ENCODE measurements around the gene SNED1. TPM values are rescaled to one million over a fixed set of nuclear protein-coding genes. Genes with fewer than 3 reads are reported as not detected.

Gene SNED1
- polyA plus RNA-seq, 4 donors: 0.45 to 6.0 (median 3.4) TPM

DNA sequence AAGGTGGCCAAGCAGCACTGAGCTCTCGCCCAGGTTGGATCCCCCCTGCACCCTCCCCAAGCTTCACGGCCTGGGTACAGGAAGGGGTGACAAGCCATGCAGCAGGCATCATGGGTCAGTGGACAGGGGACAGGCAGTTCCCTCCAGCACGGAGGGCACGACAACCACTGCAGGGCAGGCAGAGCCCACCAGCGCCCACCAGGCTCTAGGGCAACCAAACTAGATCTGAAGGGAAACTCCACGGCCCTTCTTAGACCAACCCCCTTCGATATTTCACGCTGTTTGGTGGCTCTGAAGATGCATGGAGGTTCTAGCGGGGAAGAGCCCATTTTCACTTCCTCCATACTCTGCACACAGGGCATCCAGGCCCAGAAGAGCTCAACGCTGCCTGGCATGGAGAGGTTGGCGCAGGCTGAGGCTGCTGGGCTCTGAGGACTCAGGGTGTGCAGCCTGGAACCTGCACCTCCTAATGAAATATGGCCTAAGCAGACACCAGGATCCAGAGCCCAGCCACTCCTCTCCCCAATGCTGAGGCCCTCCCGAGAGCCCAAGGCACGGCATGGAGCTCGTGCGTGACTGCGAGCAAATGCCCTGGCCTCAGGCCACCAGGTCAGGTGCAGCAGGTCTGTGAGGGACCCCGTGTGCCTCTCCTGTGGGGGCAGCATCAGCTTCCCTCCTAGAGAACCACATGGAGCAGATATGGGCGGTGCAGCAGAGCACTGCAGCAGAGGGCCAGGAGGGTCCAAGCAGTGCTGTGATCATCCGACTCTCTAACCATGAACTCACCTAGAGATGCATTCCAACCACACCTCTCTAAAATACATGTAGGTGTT lies 112.4 kb downstream of the SNED1 start:
- Histone ChIP-seq H3K27ac (ENCODE audit: low read depth in 1 of 3, low read length in 2 of 3) (peak overlapping the region in 1 of 3 donors; percentile 36), H3K4me3 (ENCODE audit: low read depth in 1 of 3, low read length in 3 of 3) (no peak overlapping the region), H3K4me1 (ENCODE audit: control insufficient read depth in 3 of 3, insufficient read depth in 2 of 3, low read depth in 1 of 3, low read length in 2 of 3) (no peaks in the 10 kb centered on the region), H3K9me3 (ENCODE audit: control insufficient read depth in 2 of 2, insufficient read depth in 1 of 2, low read depth in 1 of 2, low read length in 1 of 2) (no peaks in the 10 kb centered on the region), H3K36me3 (ENCODE audit: control insufficient read depth in 3 of 3, insufficient read depth in 2 of 3, low read depth in 1 of 3, low read length in 3 of 3) (peaks cover 0 to 44% (median 0%) of the 10 kb centered on the region in 3 donors), H3K27me3 (ENCODE audit: control insufficient read depth in 3 of 3, insufficient read depth in 3 of 3, low read length in 3 of 3) (no peaks in the 10 kb centered on the region)
- FAIRE-seq (no peak), DNase-seq (no peak)
- 84 to 85% (median 85%) methylated on average over 19 of the region's 19 CpGs for WGBS, 3 donors

DNA sequence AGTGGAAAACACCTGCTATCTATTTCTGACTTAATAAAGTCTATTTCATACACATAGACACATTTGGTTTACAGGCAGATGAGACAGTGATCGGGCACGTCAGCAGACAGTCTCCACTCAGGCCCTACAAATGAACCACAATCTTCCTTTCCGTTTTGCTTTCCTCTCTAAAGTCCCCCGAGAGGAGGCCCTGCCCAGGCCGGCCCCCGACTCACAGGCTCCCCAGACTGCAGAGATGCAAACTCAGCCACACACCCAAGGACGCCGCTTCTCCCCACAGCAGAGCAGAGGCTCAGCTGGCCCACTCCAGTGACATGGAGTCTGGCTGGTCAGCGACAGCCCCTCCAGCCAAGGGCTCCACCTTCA lies 113.0 kb downstream of the SNED1 start:
- no peaks in the 10 kb centered on the region for H3K27me3 ChIP-seq (ENCODE audit: control insufficient read depth in 3 of 3, insufficient read depth in 3 of 3, low read length in 3 of 3)
- no peak overlapping the region for H3K4me3 ChIP-seq (ENCODE audit: low read depth in 1 of 3, low read length in 3 of 3)
- FAIRE-seq (no peak), DNase-seq (no peak)
- peaks cover 0 to 48% (median 0%) of the 10 kb centered on the region in 3 donors for H3K36me3 ChIP-seq (ENCODE audit: control insufficient read depth in 3 of 3, insufficient read depth in 2 of 3, low read depth in 1 of 3, low read length in 3 of 3)
- no peaks in the 10 kb centered on the region for H3K4me1 ChIP-seq (ENCODE audit: control insufficient read depth in 3 of 3, insufficient read depth in 2 of 3, low read depth in 1 of 3, low read length in 2 of 3)
- 77 to 88% (median 80%) methylated on average over 9 of the region's 9 CpGs for WGBS, 3 donors
- no peaks in the 10 kb centered on the region for H3K9me3 ChIP-seq (ENCODE audit: control insufficient read depth in 2 of 2, insufficient read depth in 1 of 2, low read depth in 1 of 2, low read length in 1 of 2)
- H3K27ac ChIP-seq (ENCODE audit: low read depth in 1 of 3, low read length in 2 of 3): peak overlapping the region in 1 of 3 donors; percentile 56

DNA sequence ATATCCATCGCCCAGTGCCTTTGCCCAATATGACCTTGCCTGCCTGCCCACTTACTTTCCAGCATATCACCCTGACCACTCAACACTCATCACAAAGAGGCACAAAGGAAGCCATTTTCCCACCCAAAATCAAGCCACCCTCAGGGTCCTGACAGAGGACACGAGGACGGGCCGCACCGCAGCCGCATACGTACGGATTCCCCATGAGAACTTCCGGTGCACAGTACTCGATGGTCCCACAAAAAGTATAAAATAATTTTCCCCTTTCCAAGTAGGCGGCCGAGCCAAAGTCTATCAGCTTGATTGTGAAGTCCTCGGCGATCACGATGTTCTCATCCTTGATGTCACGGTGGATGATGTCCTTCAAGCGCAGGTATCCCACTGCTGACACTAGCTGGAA lies 113.6 kb downstream of the SNED1 start:
- DNase-seq: no peak

DNA sequence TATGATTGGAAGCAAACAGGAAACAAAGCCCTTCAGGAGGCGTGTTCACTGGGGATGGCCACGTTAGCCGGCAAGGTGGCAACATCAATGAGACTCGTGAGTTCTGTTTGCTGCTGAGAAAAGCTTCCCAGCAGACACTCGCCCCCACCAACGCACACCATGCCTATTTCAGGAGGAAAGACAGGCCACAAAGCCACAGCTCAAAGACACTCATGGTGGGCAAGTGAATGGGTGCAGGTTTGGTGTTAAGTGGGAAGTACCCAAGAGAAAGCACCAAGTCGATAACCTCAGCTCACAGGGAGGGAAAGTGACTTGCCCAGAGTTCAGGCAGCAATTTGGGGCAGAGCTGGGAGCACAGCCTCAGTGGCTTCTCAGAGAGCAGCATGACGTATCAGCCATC lies 114.2 kb downstream of the SNED1 start:
- DNase-seq (no peak), FAIRE-seq (no peak)
- Histone ChIP-seq H3K9me3 (ENCODE audit: control insufficient read depth in 2 of 2, insufficient read depth in 1 of 2, low read depth in 1 of 2, low read length in 1 of 2) (no peaks in the 10 kb centered on the region), H3K4me3 (ENCODE audit: low read depth in 1 of 3, low read length in 3 of 3) (no peak overlapping the region), H3K27ac (ENCODE audit: low read depth in 1 of 3, low read length in 2 of 3) (no peak overlapping the region), H3K36me3 (ENCODE audit: control insufficient read depth in 3 of 3, insufficient read depth in 2 of 3, low read depth in 1 of 3, low read length in 3 of 3) (peaks cover 0 to 46% (median 0%) of the 10 kb centered on the region in 3 donors), H3K27me3 (ENCODE audit: control insufficient read depth in 3 of 3, insufficient read depth in 3 of 3, low read length in 3 of 3) (no peaks in the 10 kb centered on the region), H3K4me1 (ENCODE audit: control insufficient read depth in 3 of 3, insufficient read depth in 2 of 3, low read depth in 1 of 3, low read length in 2 of 3) (no peaks in the 10 kb centered on the region)
- WGBS, 3 donors: 71 to 85% (median 75%) methylated on average over 8 of the region's 8 CpGs

More for the DNA sequence above, 113.6 kb downstream of the SNED1 start:
- Histone ChIP-seq H3K27me3 (ENCODE audit: control insufficient read depth in 3 of 3, insufficient read depth in 3 of 3, low read length in 3 of 3) (no peaks in the 10 kb centered on the region), H3K27ac (ENCODE audit: low read depth in 1 of 3, low read length in 2 of 3) (no peak overlapping the region), H3K9me3 (ENCODE audit: control insufficient read depth in 2 of 2, insufficient read depth in 1 of 2, low read depth in 1 of 2, low read length in 1 of 2) (no peaks in the 10 kb centered on the region), H3K36me3 (ENCODE audit: control insufficient read depth in 3 of 3, insufficient read depth in 2 of 3, low read depth in 1 of 3, low read length in 3 of 3) (peaks cover 0 to 48% (median 0%) of the 10 kb centered on the region in 3 donors), H3K4me3 (ENCODE audit: low read depth in 1 of 3, low read length in 3 of 3) (no peak overlapping the region), H3K4me1 (ENCODE audit: control insufficient read depth in 3 of 3, insufficient read depth in 2 of 3, low read depth in 1 of 3, low read length in 2 of 3) (no peaks in the 10 kb centered on the region)
- 93 to 94% (median 94%) methylated on average over 17 of the region's 17 CpGs for WGBS, 3 donors
- FAIRE-seq: no peak

DNA sequence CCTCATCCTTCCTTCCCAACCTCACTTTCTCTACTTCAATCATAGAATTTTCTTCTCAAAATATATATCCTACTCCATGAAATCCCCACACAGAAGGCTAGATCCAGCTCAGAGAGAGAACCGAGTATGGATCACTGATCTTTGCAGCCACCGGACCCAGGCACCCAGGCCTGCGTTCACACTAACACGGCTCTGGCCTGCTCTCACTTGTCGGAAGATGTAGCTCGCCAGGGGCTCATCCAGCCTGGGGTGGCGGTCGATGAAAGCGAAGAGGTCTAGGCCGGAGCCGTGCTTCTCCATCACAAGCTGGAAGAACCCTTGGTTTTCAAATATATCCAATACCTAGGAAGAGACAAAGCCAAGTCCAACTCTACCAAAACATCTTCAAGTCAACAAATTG lies 116.4 kb downstream of the SNED1 start:
- Histone ChIP-seq H3K36me3 (ENCODE audit: control insufficient read depth in 3 of 3, insufficient read depth in 2 of 3, low read depth in 1 of 3, low read length in 3 of 3) (peaks cover 0 to 42% (median 0%) of the 10 kb centered on the region in 3 donors), H3K4me1 (ENCODE audit: control insufficient read depth in 3 of 3, insufficient read depth in 2 of 3, low read depth in 1 of 3, low read length in 2 of 3) (no peaks in the 10 kb centered on the region), H3K9me3 (ENCODE audit: control insufficient read depth in 2 of 2, insufficient read depth in 1 of 2, low read depth in 1 of 2, low read length in 1 of 2) (no peaks in the 10 kb centered on the region), H3K4me3 (ENCODE audit: low read depth in 1 of 3, low read length in 3 of 3) (no peak overlapping the region), H3K27me3 (ENCODE audit: control insufficient read depth in 3 of 3, insufficient read depth in 3 of 3, low read length in 3 of 3) (no peaks in the 10 kb centered on the region), H3K27ac (ENCODE audit: low read depth in 1 of 3, low read length in 2 of 3) (no peak overlapping the region)
- DNase-seq: no peak
- WGBS, 3 donors: 94 to 98% (median 95%) methylated on average over 11 of the region's 11 CpGs
- no peak for FAIRE-seq

DNA sequence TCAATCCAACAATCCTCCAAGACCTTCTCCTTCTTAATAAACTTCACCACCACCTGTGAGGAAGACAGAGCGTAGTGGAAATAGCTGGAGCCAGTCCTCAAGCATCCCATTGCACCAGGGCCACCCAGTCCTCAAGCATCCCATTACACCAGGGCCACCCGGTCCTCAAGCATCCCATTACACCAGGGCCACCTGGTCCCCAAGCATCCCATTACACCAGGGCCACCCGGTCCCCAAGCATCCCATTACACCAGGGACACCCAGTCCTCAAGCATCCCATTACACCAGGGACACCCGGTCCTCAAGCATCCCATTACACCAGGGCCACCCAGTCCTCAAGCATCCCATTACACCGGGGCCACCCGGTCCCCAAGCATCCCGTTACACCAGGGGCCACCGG lies 116.9 kb downstream of the SNED1 start:
- 72 to 92% (median 83%) methylated on average over 8 of the region's 8 CpGs for WGBS, 3 donors
- Histone ChIP-seq H3K4me3 (ENCODE audit: low read depth in 1 of 3, low read length in 3 of 3) (no peak overlapping the region), H3K36me3 (ENCODE audit: control insufficient read depth in 3 of 3, insufficient read depth in 2 of 3, low read depth in 1 of 3, low read length in 3 of 3) (peaks cover 0 to 42% (median 0%) of the 10 kb centered on the region in 3 donors), H3K9me3 (ENCODE audit: control insufficient read depth in 2 of 2, insufficient read depth in 1 of 2, low read depth in 1 of 2, low read length in 1 of 2) (no peaks in the 10 kb centered on the region), H3K27me3 (ENCODE audit: control insufficient read depth in 3 of 3, insufficient read depth in 3 of 3, low read length in 3 of 3) (no peaks in the 10 kb centered on the region), H3K4me1 (ENCODE audit: control insufficient read depth in 3 of 3, insufficient read depth in 2 of 3, low read depth in 1 of 3, low read length in 2 of 3) (no peaks in the 10 kb centered on the region), H3K27ac (ENCODE audit: low read depth in 1 of 3, low read length in 2 of 3) (no peak overlapping the region)
- DNase-seq (no peak), FAIRE-seq (no peak)

DNA sequence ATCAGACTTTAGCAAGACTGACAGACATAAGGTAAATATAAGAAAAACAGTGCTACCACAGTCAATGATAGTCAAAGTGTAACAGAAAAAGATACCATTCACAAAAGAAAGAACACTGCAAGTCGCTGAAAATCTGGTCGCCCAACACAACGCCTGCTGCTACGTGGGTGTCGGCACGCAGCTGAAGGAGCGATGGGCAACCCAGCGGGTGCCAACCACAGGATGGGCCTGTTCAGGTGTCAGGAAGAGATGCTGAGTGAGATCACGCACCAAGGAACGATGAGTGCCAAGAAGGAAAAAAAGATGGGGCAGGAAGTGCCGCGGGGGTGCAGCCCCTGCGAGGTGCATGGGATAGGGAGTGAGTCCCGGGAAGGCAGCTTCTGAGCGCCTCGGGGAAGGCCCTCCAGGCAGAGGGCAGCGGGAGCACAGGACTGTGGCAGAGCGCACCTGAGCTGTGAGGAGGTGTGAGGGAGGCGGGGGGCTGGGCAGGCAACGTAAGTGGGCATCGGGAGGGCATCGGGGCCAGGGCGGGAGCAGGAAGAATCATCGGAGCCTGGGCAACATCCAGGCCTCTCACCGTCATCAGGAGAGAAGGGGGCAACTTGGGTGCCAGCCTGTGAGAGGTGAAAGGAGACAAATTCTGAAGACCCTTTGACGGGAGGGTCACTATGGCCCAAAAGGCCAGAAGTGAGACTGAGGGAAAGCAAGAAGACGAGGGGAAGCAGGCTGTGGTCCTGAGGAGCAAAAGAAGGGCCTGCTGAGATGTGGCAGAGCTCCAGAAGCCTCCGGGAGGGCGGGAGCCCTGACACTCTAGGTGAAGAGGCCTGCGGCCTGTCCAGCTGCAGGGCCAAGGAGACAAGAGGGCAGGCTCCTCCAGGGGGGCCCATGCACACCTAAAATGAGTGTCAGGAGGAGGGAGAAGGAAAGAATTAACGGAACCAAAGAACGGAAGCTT lies 118.5 kb downstream of the SNED1 start:
- H3K27me3 ChIP-seq (ENCODE audit: control insufficient read depth in 3 of 3, insufficient read depth in 3 of 3, low read length in 3 of 3): no peaks in the 10 kb centered on the region
- no peak overlapping the region for H3K27ac ChIP-seq (ENCODE audit: low read depth in 1 of 3, low read length in 2 of 3)
- no peaks in the 10 kb centered on the region for H3K4me1 ChIP-seq (ENCODE audit: control insufficient read depth in 3 of 3, insufficient read depth in 2 of 3, low read depth in 1 of 3, low read length in 2 of 3)
- H3K4me3 ChIP-seq (ENCODE audit: low read depth in 1 of 3, low read length in 3 of 3): no peak overlapping the region
- FAIRE-seq (no peak), DNase-seq (no peak)
- H3K36me3 ChIP-seq (ENCODE audit: control insufficient read depth in 3 of 3, insufficient read depth in 2 of 3, low read depth in 1 of 3, low read length in 3 of 3): peaks cover 0 to 38% (median 0%) of the 10 kb centered on the region in 3 donors
- WGBS, 3 donors: 92 to 96% (median 94%) methylated on average over 31 to 32 of the region's 32 CpGs
- H3K9me3 ChIP-seq (ENCODE audit: control insufficient read depth in 2 of 2, insufficient read depth in 1 of 2, low read depth in 1 of 2, low read length in 1 of 2): no peaks in the 10 kb centered on the region

DNA sequence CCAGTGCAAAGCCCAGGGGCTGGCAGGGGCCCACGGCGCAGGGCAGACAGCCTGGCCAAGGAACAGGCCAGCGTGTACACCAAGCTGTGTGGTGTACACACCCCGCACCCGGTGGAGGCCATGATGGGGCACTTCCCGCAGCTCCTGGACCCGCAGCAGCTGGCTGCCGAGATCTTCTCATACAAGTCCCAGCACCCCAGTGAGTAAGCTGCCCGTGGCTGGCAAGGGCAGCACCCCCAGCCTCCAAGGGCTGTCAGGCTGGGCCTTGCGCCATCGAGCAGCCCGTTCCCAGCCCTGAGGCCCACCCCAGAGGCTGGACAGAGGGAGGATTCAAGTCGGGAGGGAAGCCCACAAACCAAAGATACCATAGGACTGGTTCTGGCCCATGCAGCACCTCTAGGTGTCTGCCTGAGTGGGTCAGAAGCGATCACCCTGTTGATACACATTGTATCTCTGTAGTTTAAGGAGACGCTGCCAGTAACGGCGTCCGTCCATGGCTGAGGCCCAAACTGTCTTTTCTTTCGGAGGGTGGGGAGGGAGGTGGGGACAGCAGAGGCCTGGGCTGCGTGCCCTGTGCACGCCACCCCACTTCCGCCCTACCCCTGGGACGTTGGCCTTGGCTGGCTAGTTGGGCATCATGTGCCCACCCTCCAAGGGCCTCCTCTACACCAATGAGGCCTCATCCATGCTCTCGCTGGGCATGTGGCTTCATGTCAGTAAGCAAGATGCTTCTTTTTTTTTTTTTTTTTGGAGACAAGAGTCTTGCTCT lies 120.5 kb downstream of the SNED1 start:
- H3K4me3 ChIP-seq (ENCODE audit: low read depth in 1 of 3, low read length in 3 of 3): no peak overlapping the region
- no peaks in the 10 kb centered on the region for H3K27me3 ChIP-seq (ENCODE audit: control insufficient read depth in 3 of 3, insufficient read depth in 3 of 3, low read length in 3 of 3)
- FAIRE-seq (no peak), DNase-seq (no peak)
- 92 to 94% (median 93%) methylated on average over 24 of the region's 24 CpGs for WGBS, 3 donors
- no peaks in the 10 kb centered on the region for H3K4me1 ChIP-seq (ENCODE audit: control insufficient read depth in 3 of 3, insufficient read depth in 2 of 3, low read depth in 1 of 3, low read length in 2 of 3)
- H3K36me3 ChIP-seq (ENCODE audit: control insufficient read depth in 3 of 3, insufficient read depth in 2 of 3, low read depth in 1 of 3, low read length in 3 of 3): peaks cover 0 to 43% (median 0%) of the 10 kb centered on the region in 3 donors
- H3K27ac ChIP-seq (ENCODE audit: low read depth in 1 of 3, low read length in 2 of 3): no peak overlapping the region
- H3K9me3 ChIP-seq (ENCODE audit: control insufficient read depth in 2 of 2, insufficient read depth in 1 of 2, low read depth in 1 of 2, low read length in 1 of 2): no peaks in the 10 kb centered on the region
